GM19351 (cell line): ENCODE data around the gene SYT7.

Experiments used
- ATAC-seq: cut with Tn5 transposase; IDR thresholded peaks from one replicate; pipeline ENCODE4 v1.9.1; 2021; ENCODE audit warnings: mild to moderate bottlenecking, moderate library complexity; ENCODE audit not compliant: unreplicated experiment

SYT7 gene

GRCh38 chr11:61555978-61556377, 24.9 kb downstream of the SYT7 start:
- no peak for ATAC-seq

- no peak for ATAC-seq
Observed at GRCh38 chr11:61555051-61555969, 25.6 kb downstream of the SYT7 start.

- no peak for ATAC-seq
Observed at GRCh38 chr11:61554172-61554988, 26.5 kb downstream of the SYT7 start.

- no peak for ATAC-seq
Observed at GRCh38 chr11:61553373-61554171, 27.3 kb downstream of the SYT7 start.

GRCh38 chr11:61552108-61552635, 28.7 kb downstream of the SYT7 start:
- no peak for ATAC-seq

- no peak for ATAC-seq
Observed at GRCh38 chr11:61551634-61552033, 29.2 kb downstream of the SYT7 start.

- no peak for ATAC-seq
Observed at GRCh38 chr11:61550665-61551227, 30.1 kb downstream of the SYT7 start.

GRCh38 chr11:61549662-61550568, 31.0 kb downstream of the SYT7 start:
- ATAC-seq = no peak

GRCh38 chr11:61549177-61549576, 31.7 kb downstream of the SYT7 start:
- ATAC-seq = no peak

GRCh38 chr11:61547246-61547645, 33.6 kb downstream of the SYT7 start:
- no peak for ATAC-seq

- no peak for ATAC-seq
Observed at GRCh38 chr11:61546663-61547062, 34.2 kb downstream of the SYT7 start.

GRCh38 chr11:61545921-61546320, 35.0 kb downstream of the SYT7 start:
- ATAC-seq = no peak

GRCh38 chr11:61545341-61545740, 35.5 kb downstream of the SYT7 start:
- ATAC-seq = no peak

- no peak for ATAC-seq
Observed at GRCh38 chr11:61544466-61544865, 36.4 kb downstream of the SYT7 start.

- ATAC-seq = no peak
Observed at GRCh38 chr11:61543606-61544306, 37.1 kb downstream of the SYT7 start.

GRCh38 chr11:61542705-61543104, 38.2 kb downstream of the SYT7 start:
- ATAC-seq = no peak

GRCh38 chr11:61542024-61542461, 38.8 kb downstream of the SYT7 start:
- ATAC-seq = no peak

- no peak for ATAC-seq
Observed at GRCh38 chr11:61541598-61541997, 39.3 kb downstream of the SYT7 start.

- ATAC-seq = no peak
Observed at GRCh38 chr11:61540528-61540927, 40.3 kb downstream of the SYT7 start.
